Mesenchymal stem cell (in vitro differentiated cells and primary cell): Measurements from ENCODE around the gene C4BPB.

Experiments used
- DNase-seq: peaks from one replicate; pipeline ENCODE4 v3.0.0-alpha.2; 2013
- H2AFZ ChIP-seq: one replicate; pipeline ENCODE4 v1.6.1; 2013; ENCODE audit warnings: low read depth, mild to moderate bottlenecking, control low read depth, inconsistent platforms, low read length, moderate library complexity
- H2AK5ac ChIP-seq: 2 replicates; pipeline ENCODE4 v1.6.1; 2013; ENCODE audit warnings: low read length, moderate library complexity, mild to moderate bottlenecking, inconsistent platforms; ENCODE audit not compliant: severe bottlenecking
- H2BK120ac ChIP-seq: one replicate; pipeline ENCODE4 v1.6.1; 2013; ENCODE audit warnings: low read depth, mild to moderate bottlenecking, inconsistent platforms, low read length, moderate library complexity
- H2BK12ac ChIP-seq, 2 experiments: one replicate each; pipeline ENCODE4 v1.6.1; 2013; ENCODE audit warnings: inconsistent platforms in 2 of 2, low read length in 2 of 2, mild to moderate bottlenecking in 2 of 2, moderate library complexity in 2 of 2, control low read depth in 1 of 2
- H2BK15ac ChIP-seq: one replicate; pipeline ENCODE4 v1.6.1; 2013; ENCODE audit warnings: mild to moderate bottlenecking, low read depth, inconsistent platforms; ENCODE audit not compliant: poor library complexity, severe bottlenecking
- H2BK5ac ChIP-seq: 2 replicates; pipeline ENCODE4 v1.6.1; 2013; ENCODE audit warnings: low read depth, mild to moderate bottlenecking, low read length, control low read depth, inconsistent platforms; ENCODE audit not compliant: poor library complexity, severe bottlenecking
- H3K14ac ChIP-seq, 2 experiments: one replicate each; pipeline ENCODE4 v1.6.1; 2013; ENCODE audit warnings: inconsistent platforms in 2 of 2, low read length in 2 of 2, control low read depth in 1 of 2, mild to moderate bottlenecking in 1 of 2, moderate library complexity in 1 of 2
- H3K18ac ChIP-seq, 2 experiments: one replicate each; pipeline ENCODE4 v1.6.1; 2013; ENCODE audit warnings: inconsistent platforms in 2 of 2, low read length in 2 of 2, control low read depth in 1 of 2, low read depth in 1 of 2, mild to moderate bottlenecking in 1 of 2
- H3K23ac ChIP-seq, 2 experiments: one replicate each; pipeline ENCODE4 v1.6.1; 2013; ENCODE audit warnings: inconsistent platforms in 2 of 2, low read length in 2 of 2, mild to moderate bottlenecking in 2 of 2, moderate library complexity in 2 of 2, control low read depth in 1 of 2
- H3K27ac ChIP-seq: 2 replicates; pipeline ENCODE4 v1.5.1; 2013; ENCODE audit warnings: mild to moderate bottlenecking, moderate library complexity, low read length, control low read depth, inconsistent platforms; ENCODE audit not compliant: poor library complexity, severe bottlenecking
- H3K27me3 ChIP-seq, 2 experiments: 2 replicates each; pipeline versions ENCODE4 v1.6.1 to v1.7.0; 2013; ENCODE audit warnings: low read length in 2 of 2, mild to moderate bottlenecking in 2 of 2, moderate library complexity in 2 of 2, control low read depth in 1 of 2, inconsistent platforms in 1 of 2; ENCODE audit not compliant: control insufficient read depth in 1 of 2, insufficient read depth in 1 of 2
- H3K36me3 ChIP-seq, 2 experiments: 2 replicates each; pipeline versions ENCODE4 v1.6.1 to v1.7.0; 2013; ENCODE audit warnings: low read length in 2 of 2, control low read depth in 1 of 2, inconsistent platforms in 1 of 2, low read depth in 1 of 2, mild to moderate bottlenecking in 1 of 2; ENCODE audit not compliant: insufficient read depth in 2 of 2, control insufficient read depth in 1 of 2
- H3K4ac ChIP-seq, 2 experiments: one replicate each; pipeline ENCODE4 v1.6.1; 2013; ENCODE audit warnings: inconsistent platforms in 2 of 2, low read length in 2 of 2, mild to moderate bottlenecking in 2 of 2, moderate library complexity in 2 of 2, control low read depth in 1 of 2, low read depth in 1 of 2
- H3K4me1 ChIP-seq: 2 replicates; pipeline ENCODE4 v1.6.1; 2013; ENCODE audit warnings: low read depth, low read length, control low read depth; ENCODE audit not compliant: control insufficient read depth, insufficient read depth
- H3K4me2 ChIP-seq: 2 replicates; pipeline ENCODE4 v1.6.1; 2013; ENCODE audit warnings: low read length, mild to moderate bottlenecking, inconsistent platforms; ENCODE audit not compliant: poor library complexity, severe bottlenecking
- H3K4me3 ChIP-seq, 2 experiments: 2 replicates each; pipeline versions ENCODE4 v1.5.1 to v1.7.0; 2013; ENCODE audit warnings: low read length in 2 of 2, mild to moderate bottlenecking in 2 of 2, control low read depth in 1 of 2, low read depth in 1 of 2; ENCODE audit not compliant: insufficient read depth in 1 of 2
- H3K79me1 ChIP-seq: replicated peaks from 2 replicates; pipeline ENCODE4 v1.6.1; 2013; ENCODE audit warnings: mild to moderate bottlenecking, control low read depth, low read length, inconsistent platforms; ENCODE audit not compliant: poor library complexity, severe bottlenecking
- H3K9ac ChIP-seq: 2 replicates; pipeline ENCODE4 v1.7.0; 2013; ENCODE audit warnings: mild to moderate bottlenecking, low read length, moderate library complexity
- H3K9me3 ChIP-seq: 2 replicates; pipeline ENCODE4 v1.7.0; 2013; ENCODE audit warnings: mild to moderate bottlenecking, low read length; ENCODE audit not compliant: control insufficient read depth
- H4K8ac ChIP-seq: one replicate; pipeline ENCODE4 v1.6.1; 2013; ENCODE audit warnings: inconsistent platforms, mild to moderate bottlenecking, low read length, moderate library complexity
- H4K91ac ChIP-seq: one replicate; pipeline ENCODE4 v1.6.1; 2013; ENCODE audit warnings: mild to moderate bottlenecking, low read length, inconsistent platforms
- WGBS: methylation state at CpG from one replicate; pipeline ENCODE4 v1.1.7; 2013; ENCODE audit warnings: mixed read lengths; 5-methylcytosine and 5-hydroxymethylcytosine counted together

Gene C4BPB

DNA sequence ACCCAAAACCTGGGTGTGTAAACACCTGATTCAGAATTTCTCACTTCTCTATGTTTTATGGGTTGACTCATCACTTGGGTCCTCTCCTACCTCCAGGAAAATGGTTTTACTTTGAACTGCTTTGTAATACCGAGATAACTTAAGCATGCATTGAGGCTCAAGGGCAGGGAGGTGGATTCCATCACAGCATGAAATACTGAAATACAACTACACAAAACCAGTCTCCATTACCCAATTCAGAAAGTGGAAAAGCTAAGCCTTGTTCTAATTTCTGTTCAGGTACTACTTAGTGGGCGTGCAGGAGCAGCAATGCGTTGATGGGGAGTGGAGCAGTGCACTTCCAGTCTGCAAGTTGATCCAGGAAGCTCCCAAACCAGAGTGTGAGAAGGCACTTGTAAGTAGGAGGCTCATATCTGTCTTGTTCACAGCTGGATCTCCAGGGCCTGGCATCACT, 9.2 kb downstream of the C4BPB start:
- Histone ChIP-seq H3K79me1 (no peaks in the 10 kb centered on the region), H3K27ac (no peak overlapping the region), H2BK12ac (no peak overlapping the region), H2AFZ (no peak overlapping the region), H3K4me3 (no peak overlapping the region), H3K4me2 (no peak overlapping the region), H3K9me3 (no peaks in the 10 kb centered on the region), H3K27me3 (no peaks in the 10 kb centered on the region), H3K4ac (no peak overlapping the region), H3K36me3 (no peaks in the 10 kb centered on the region), H3K23ac (no peak overlapping the region), H4K91ac (no peak overlapping the region), H4K8ac (no peak overlapping the region), H3K4me1 (no peaks in the 10 kb centered on the region), H2BK120ac (no peak overlapping the region), H3K9ac (no peak overlapping the region), H2AK5ac (no peak overlapping the region), H3K14ac (no peak overlapping the region), H2BK15ac (no peak overlapping the region), H2BK5ac (no peak overlapping the region), H3K18ac (no peak overlapping the region)
- 73% methylated on average over 3 of the region's 3 CpGs for WGBS
- no peak for DNase-seq

DNA sequence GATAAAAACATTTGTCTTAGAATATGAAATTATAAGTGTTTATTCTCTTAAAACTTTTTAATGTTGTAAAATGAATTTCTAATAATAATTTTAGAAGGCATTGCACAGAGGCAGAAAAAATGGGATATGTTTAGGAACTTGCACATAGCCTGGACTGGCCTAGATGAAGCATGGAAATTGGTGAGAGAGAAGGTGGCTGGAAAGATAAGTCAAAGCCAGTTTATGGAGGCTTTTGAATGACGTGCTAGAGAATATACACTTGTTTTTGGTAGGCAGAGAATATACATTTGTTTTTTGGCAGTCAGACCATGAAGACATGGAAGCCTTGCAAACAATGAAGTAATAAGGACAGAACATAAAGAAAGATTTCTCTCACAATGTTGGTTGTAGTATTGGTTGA, 13.1 kb downstream of the C4BPB start:
- H4K8ac ChIP-seq, result no peak overlapping the region
- no peak overlapping the region for H3K27ac ChIP-seq
- no peak overlapping the region for H3K4me3 ChIP-seq
- H3K36me3 ChIP-seq, result no peaks in the 10 kb centered on the region
- peaks cover 0 to 4% of the 10 kb centered on the region in 2 experiments for H3K27me3 ChIP-seq
- H4K91ac ChIP-seq, result no peak overlapping the region
- H3K4me2 ChIP-seq, result no peak overlapping the region
- H2AFZ ChIP-seq, result no peak overlapping the region
- no peak overlapping the region for H3K23ac ChIP-seq
- H3K9ac ChIP-seq, result no peak overlapping the region
- WGBS, result 62% methylated on average over 1 of the region's 1 CpG
- H3K4ac ChIP-seq, result no peak overlapping the region
- H2BK12ac ChIP-seq, result no peak overlapping the region
- no peak overlapping the region for H2BK15ac ChIP-seq
- H3K4me1 ChIP-seq, result no peaks in the 10 kb centered on the region
- H3K79me1 ChIP-seq, result no peaks in the 10 kb centered on the region
- no peak overlapping the region for H3K18ac ChIP-seq
- H2AK5ac ChIP-seq, result no peak overlapping the region
- H2BK120ac ChIP-seq, result no peak overlapping the region
- no peak overlapping the region for H2BK5ac ChIP-seq
- DNase-seq, result no peak
- no peaks in the 10 kb centered on the region for H3K9me3 ChIP-seq
- no peak overlapping the region for H3K14ac ChIP-seq

DNA sequence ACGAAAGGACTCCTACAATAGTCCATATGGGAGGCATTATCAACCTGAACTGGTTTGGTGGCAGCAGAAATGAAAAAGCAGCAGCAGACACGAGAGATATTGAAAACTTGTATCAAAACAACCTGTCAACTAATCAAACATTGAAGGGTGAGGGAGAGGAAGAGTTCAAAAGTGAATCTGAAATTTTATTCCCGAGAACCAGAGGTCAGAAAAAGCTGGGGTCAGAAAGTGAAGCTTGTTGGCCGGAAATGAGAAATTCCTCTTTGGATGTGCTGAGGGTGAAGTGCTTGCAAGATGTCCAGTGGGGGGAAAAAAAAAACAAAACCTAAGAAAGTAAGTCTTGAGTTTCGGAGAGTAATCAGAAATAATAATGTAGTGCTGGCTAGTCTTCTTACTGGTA, 13.5 kb downstream of the C4BPB start:
- no peak overlapping the region for H3K9ac ChIP-seq
- no peak overlapping the region for H2BK15ac ChIP-seq
- H2AFZ ChIP-seq, result no peak overlapping the region
- no peak overlapping the region for H3K4ac ChIP-seq
- H2BK120ac ChIP-seq, result no peak overlapping the region
- H2AK5ac ChIP-seq, result no peak overlapping the region
- no peak overlapping the region for H3K27ac ChIP-seq
- H3K36me3 ChIP-seq, result no peaks in the 10 kb centered on the region
- H3K23ac ChIP-seq, result no peak overlapping the region
- no peak overlapping the region for H4K8ac ChIP-seq
- no peak overlapping the region for H3K18ac ChIP-seq
- H3K79me1 ChIP-seq, result no peaks in the 10 kb centered on the region
- H3K9me3 ChIP-seq, result no peaks in the 10 kb centered on the region
- H4K91ac ChIP-seq, result no peak overlapping the region
- H3K4me1 ChIP-seq, result no peaks in the 10 kb centered on the region
- no peak overlapping the region for H3K4me2 ChIP-seq
- no peak for DNase-seq
- 73% methylated on average over 4 of the region's 5 CpGs for WGBS
- H3K14ac ChIP-seq, result no peak overlapping the region
- H3K27me3 ChIP-seq, result peaks cover 0 to 4% of the 10 kb centered on the region in 2 experiments
- no peak overlapping the region for H2BK5ac ChIP-seq
- H2BK12ac ChIP-seq, result no peak overlapping the region
- H3K4me3 ChIP-seq, result no peak overlapping the region

DNA sequence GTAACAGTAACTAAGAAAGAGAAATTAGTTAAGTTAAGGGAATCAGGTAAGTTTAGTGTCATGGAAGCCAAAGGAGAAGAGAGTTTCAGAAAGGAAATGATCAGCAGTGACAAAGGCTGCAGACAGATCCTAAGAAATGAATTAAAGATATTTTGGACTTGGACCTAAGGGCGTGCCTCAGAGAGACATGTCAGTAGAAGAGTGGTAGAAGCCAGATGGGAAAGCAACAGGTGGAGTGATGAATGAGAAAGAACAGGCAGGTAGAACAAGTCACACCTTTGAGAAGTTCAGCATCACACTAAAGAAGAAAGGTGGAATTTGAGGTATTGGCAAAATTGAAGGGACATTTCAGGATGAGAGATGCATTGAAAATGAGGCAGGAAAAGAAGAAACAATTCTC, 14.0 kb downstream of the C4BPB start:
- Histone ChIP-seq H3K4me2 (no peak overlapping the region), H2AFZ (no peak overlapping the region), H3K27me3 (peaks cover 0 to 4% of the 10 kb centered on the region in 2 experiments), H4K91ac (no peak overlapping the region), H4K8ac (no peak overlapping the region), H2BK15ac (no peak overlapping the region), H3K14ac (no peak overlapping the region), H2BK5ac (no peak overlapping the region), H3K4me3 (no peak overlapping the region), H3K4ac (no peak overlapping the region), H3K23ac (no peak overlapping the region), H3K18ac (no peak overlapping the region), H3K27ac (no peak overlapping the region), H3K79me1 (no peaks in the 10 kb centered on the region), H3K9ac (no peak overlapping the region), H3K36me3 (no peaks in the 10 kb centered on the region), H2AK5ac (no peak overlapping the region), H3K9me3 (no peaks in the 10 kb centered on the region), H2BK12ac (no peak overlapping the region), H3K4me1 (no peaks in the 10 kb centered on the region), H2BK120ac (no peak overlapping the region)
- WGBS, result 74% methylated on average over 1 of the region's 1 CpG
- DNase-seq, result no peak
